Upper lobe of left lung (tissue), 4 donors: ENCODE data around the gene FN3KRP.

Source experiments
- POLR2A ChIP-seq, 4 donors: fragments of 450-650 bp; IDR thresholded peaks; one replicate each; pipeline ENCODE4 v1.5.1; 2016 to 2017; ENCODE audit warnings: antibody characterized with exemption in 4 of 4, mild to moderate bottlenecking in 2 of 4
- TF ChIP-seq, protein P1 (sequence below), 6 experiments: fragments of 450-650 bp in 4 of 6; fragments of 200-600 bp in 2 of 6; sonication (generic) in 2 of 6; IDR thresholded peaks; one replicate each; pipeline ENCODE4 v1.5.1; 2016 to 2019; ENCODE audit warnings: antibody characterized with exemption in 6 of 6

DNA sequence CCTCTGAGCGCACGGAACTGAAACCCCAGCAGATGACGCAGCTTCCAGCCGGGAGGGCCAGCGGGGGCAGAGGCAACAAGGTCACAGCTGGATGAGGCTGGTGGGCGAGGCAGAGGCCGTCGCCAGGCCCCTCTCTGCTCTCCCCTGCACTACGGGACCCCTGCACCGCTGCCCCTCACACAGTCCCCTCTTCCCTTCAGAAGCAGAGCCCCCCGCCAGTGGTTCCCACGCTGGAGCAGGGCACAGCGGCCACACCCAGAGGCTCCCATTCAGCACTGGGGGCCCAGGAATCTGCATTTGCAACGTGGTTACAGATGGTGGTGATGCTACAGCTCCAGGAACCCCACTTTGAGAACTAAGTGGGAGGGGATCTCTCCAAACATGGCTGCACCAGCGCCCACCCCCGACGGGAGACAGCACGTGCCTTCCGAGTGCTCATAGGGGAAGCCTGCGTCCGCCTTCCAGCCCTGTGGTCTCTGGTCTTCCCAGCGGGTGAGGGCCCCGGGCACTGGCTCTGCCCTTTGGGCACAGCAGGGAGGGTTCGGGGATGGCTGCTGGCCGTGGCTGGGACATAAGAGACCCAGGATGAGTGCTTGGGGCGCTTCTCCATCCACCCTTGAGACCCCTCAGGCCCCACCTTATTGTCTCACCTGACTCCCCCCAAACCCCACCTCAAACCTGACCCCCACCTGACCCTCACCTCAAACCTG, 13.3 kb upstream of the FN3KRP start:
- TF ChIP-seq POLR2A (IDR thresholded peaks at IDR 0.05), result no peak
- TF ChIP-seq, protein P1, sequence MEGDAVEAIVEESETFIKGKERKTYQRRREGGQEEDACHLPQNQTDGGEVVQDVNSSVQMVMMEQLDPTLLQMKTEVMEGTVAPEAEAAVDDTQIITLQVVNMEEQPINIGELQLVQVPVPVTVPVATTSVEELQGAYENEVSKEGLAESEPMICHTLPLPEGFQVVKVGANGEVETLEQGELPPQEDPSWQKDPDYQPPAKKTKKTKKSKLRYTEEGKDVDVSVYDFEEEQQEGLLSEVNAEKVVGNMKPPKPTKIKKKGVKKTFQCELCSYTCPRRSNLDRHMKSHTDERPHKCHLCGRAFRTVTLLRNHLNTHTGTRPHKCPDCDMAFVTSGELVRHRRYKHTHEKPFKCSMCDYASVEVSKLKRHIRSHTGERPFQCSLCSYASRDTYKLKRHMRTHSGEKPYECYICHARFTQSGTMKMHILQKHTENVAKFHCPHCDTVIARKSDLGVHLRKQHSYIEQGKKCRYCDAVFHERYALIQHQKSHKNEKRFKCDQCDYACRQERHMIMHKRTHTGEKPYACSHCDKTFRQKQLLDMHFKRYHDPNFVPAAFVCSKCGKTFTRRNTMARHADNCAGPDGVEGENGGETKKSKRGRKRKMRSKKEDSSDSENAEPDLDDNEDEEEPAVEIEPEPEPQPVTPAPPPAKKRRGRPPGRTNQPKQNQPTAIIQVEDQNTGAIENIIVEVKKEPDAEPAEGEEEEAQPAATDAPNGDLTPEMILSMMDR (IDR thresholded peaks at IDR 0.05), result no peak
